HepG2 (cell line): ENCODE results near the gene PFN1. TPM values are rescaled to one million over a fixed set of nuclear protein-coding genes. Genes with fewer than 3 reads are reported as not detected.
A peak's percentile ranks its signal among the peaks of the same experiment; 100 is the strongest.

Source experiments
- BRCA1 ChIP-seq: sonication (generic); formaldehyde crosslinking; IDR thresholded peaks from 2 replicates; pipeline ENCODE4 v1.4.0; 2020; ENCODE audit warnings: missing genetic modification reagents
- CREM ChIP-seq, 2 experiments: sonication (generic) in 1 of 2; formaldehyde crosslinking in 1 of 2; IDR thresholded peaks; 2 replicates each; pipeline versions ENCODE4 v1.4.0 to v1.6.1; 2016 to 2020; ENCODE audit warnings: antibody characterized with exemption in 1 of 2, mild to moderate bottlenecking in 1 of 2, missing genetic modification reagents in 1 of 2
- FOXJ3 ChIP-seq: sonication (generic); formaldehyde crosslinking; IDR thresholded peaks from 2 replicates; pipeline ENCODE4 v1.4.0; 2020; ENCODE audit warnings: missing genetic modification reagents, mild to moderate bottlenecking, borderline replicate concordance
- FOXM1 ChIP-seq: sonication (generic); formaldehyde crosslinking; IDR thresholded peaks from 2 replicates; pipeline ENCODE4 v1.5.0; 2020; ENCODE audit warnings: missing genetic modification reagents
- MEIS1 ChIP-seq: sonication (generic); formaldehyde crosslinking; IDR thresholded peaks from 2 replicates; pipeline ENCODE4 v1.9.0; 2021; ENCODE audit warnings: mild to moderate bottlenecking, missing genetic modification reagents, moderate library complexity, borderline replicate concordance
- MTF2 ChIP-seq: sonication (generic); formaldehyde crosslinking; IDR thresholded peaks from 2 replicates; pipeline ENCODE4 v1.5.0; 2020; ENCODE audit warnings: missing genetic modification reagents, borderline replicate concordance
- MXI1 ChIP-seq: IDR thresholded peaks from 3 replicates; pipeline ENCODE4 v1.6.1; 2012; ENCODE audit warnings: low read depth, low read length, inconsistent platforms, borderline replicate concordance
- MZF1 ChIP-seq: sonication (generic); formaldehyde crosslinking; IDR thresholded peaks from 2 replicates; pipeline ENCODE4 v1.8.1; 2023; ENCODE audit warnings: mild to moderate bottlenecking, missing genetic modification reagents, borderline replicate concordance
- NFATC3 ChIP-seq: sonication (generic); formaldehyde crosslinking; IDR thresholded peaks from 2 replicates; pipeline ENCODE4 v1.5.1; 2020; ENCODE audit warnings: mild to moderate bottlenecking, missing genetic modification reagents
- NFYB ChIP-seq: sonication (generic); formaldehyde crosslinking; IDR thresholded peaks from 2 replicates; pipeline ENCODE4 v1.4.0; 2020; ENCODE audit warnings: missing genetic modification reagents
- NR2F2 ChIP-seq: IDR thresholded peaks from 2 replicates; pipeline ENCODE4 v1.6.1; 2012; ENCODE audit warnings: low read depth, inconsistent platforms, borderline replicate concordance
- RFX3 ChIP-seq: IDR thresholded peaks from 2 replicates; pipeline ENCODE4 v1.6.1; 2016; ENCODE audit warnings: missing biosample characterization, missing genetic modification reagents
- SIN3B ChIP-seq: fragments of 150-350 bp; IDR thresholded peaks from 2 replicates; pipeline ENCODE4 v1.6.1; 2014; ENCODE audit warnings: low read length
- SMYD3 ChIP-seq: sonication (generic); formaldehyde crosslinking; IDR thresholded peaks from 2 replicates; pipeline ENCODE4 v1.8.1; 2023; ENCODE audit warnings: mild to moderate bottlenecking, missing genetic modification reagents
- STAG1 ChIP-seq: sonication (generic); formaldehyde crosslinking; IDR thresholded peaks from 2 replicates; pipeline ENCODE4 v1.4.0; 2020; ENCODE audit warnings: missing genetic modification reagents
- TCF7 ChIP-seq: sonication (generic); IDR thresholded peaks from 2 replicates; pipeline ENCODE4 v1.6.1; 2016; ENCODE audit warnings: antibody characterized with exemption, low read depth
- ZBTB33 ChIP-seq: sonication (generic); formaldehyde crosslinking; IDR thresholded peaks from 2 replicates; pipeline ENCODE4 v1.4.0; 2020; ENCODE audit warnings: missing genetic modification reagents
- ZBTB7B ChIP-seq: sonication (generic); formaldehyde crosslinking; IDR thresholded peaks from 2 replicates; pipeline ENCODE4 v1.4.0; 2020; ENCODE audit warnings: missing genetic modification reagents
- ZBTB8A ChIP-seq: sonication (generic); formaldehyde crosslinking; IDR thresholded peaks from 2 replicates; pipeline ENCODE4 v1.4.0; 2020; ENCODE audit warnings: mild to moderate bottlenecking, low read depth, missing genetic modification reagents, borderline replicate concordance
- ZNF224 ChIP-seq: sonication (generic); formaldehyde crosslinking; IDR thresholded peaks from 2 replicates; pipeline ENCODE4 v1.5.0; 2020; ENCODE audit warnings: mild to moderate bottlenecking, missing genetic modification reagents
- ZNF275 ChIP-seq: sonication (generic); formaldehyde crosslinking; IDR thresholded peaks from 2 replicates; pipeline ENCODE4 v1.8.0; 2022; ENCODE audit warnings: missing genetic modification reagents, mild to moderate bottlenecking, inconsistent platforms, borderline replicate concordance
- ZNF337 ChIP-seq: sonication (generic); formaldehyde crosslinking; IDR thresholded peaks from 2 replicates; pipeline ENCODE4 v1.5.1; 2020; ENCODE audit warnings: missing genetic modification reagents, low read depth, mild to moderate bottlenecking, borderline replicate concordance
- ZNF432 ChIP-seq: sonication (generic); formaldehyde crosslinking; IDR thresholded peaks from 2 replicates; pipeline ENCODE4 v1.5.0; 2020; ENCODE audit warnings: missing genetic modification reagents, mild to moderate bottlenecking, borderline replicate concordance
- ZNF510 ChIP-seq: sonication (generic); formaldehyde crosslinking; IDR thresholded peaks from 2 replicates; pipeline ENCODE4 v1.4.0; 2020; ENCODE audit warnings: low read depth, mild to moderate bottlenecking, missing genetic modification reagents
- ZNF577 ChIP-seq: sonication (generic); formaldehyde crosslinking; IDR thresholded peaks from 2 replicates; pipeline ENCODE4 v1.4.0; 2020; ENCODE audit warnings: mild to moderate bottlenecking, low read depth, missing genetic modification reagents, borderline replicate concordance
- ZNF761 ChIP-seq: sonication (generic); formaldehyde crosslinking; conservative IDR thresholded peaks from 2 replicates; pipeline ENCODE4 v1.4.0; 2020; ENCODE audit warnings: mild to moderate bottlenecking, missing genetic modification reagents
- ZNF776 ChIP-seq: sonication (generic); formaldehyde crosslinking; IDR thresholded peaks from 2 replicates; pipeline ENCODE4 v1.4.0; 2020; ENCODE audit warnings: mild to moderate bottlenecking, missing genetic modification reagents
- ZNF788 ChIP-seq: sonication (generic); formaldehyde crosslinking; IDR thresholded peaks from 2 replicates; pipeline ENCODE4 v1.5.0; 2020; ENCODE audit warnings: mild to moderate bottlenecking, missing genetic modification reagents, borderline replicate concordance
- polyA plus RNA-seq, 8 experiments: library from polyadenylated mRNA; depleted of rRNA in 3 of 8; stranded (reverse) in 7 of 8; unstranded in 1 of 8; fragments of >200 nt; fragmentation: Illumina TruSeq in 4 of 8; extraction: Trizol in 4 of 8; gene quantifications; 2 replicates each; pipeline versions ENCODE4 v1.2.1 to v1.2.3, GENCODE V29; 2011 to 2016; ENCODE audit warnings: low read depth in 4 of 8, missing spikeins in 1 of 8, mixed read lengths in 1 of 8; ENCODE audit not compliant: insufficient read depth in 1 of 8
- total RNA-seq, 5 experiments: library from RNA; depleted of rRNA; stranded (reverse); fragments of >200 nt; fragmentation: Illumina TruSeq; extraction: Trizol; gene quantifications; 2 replicates each; pipeline ENCODE4 v1.2.3, GENCODE V29; 2016; ENCODE audit warnings: low read depth in 1 of 5
- TF ChIP-seq, protein P1 (sequence below): sonication (generic); formaldehyde crosslinking; IDR thresholded peaks from 2 replicates; pipeline ENCODE4 v1.8.1; 2023; ENCODE audit warnings: missing genetic modification reagents, mild to moderate bottlenecking, borderline replicate concordance

The PFN1 gene
- total and polyA plus RNA-seq, 2 of the 13 experiments (the other 11 are each of a cell fraction or from before 2014, with no cell fraction given), result 494 to 613 TPM

- TF ChIP-seq MXI1, result peak; percentile 86; the same call in 2 of the 3 replicates
- TF ChIP-seq SMYD3 (CRISPR knock-in tag), result no peak
- TF ChIP-seq MZF1, result no peak
- peak; percentile 43; the same call in 1 of the 2 replicates for TF ChIP-seq BRCA1 (CRISPR knock-in tag)
- TF ChIP-seq MTF2, result no peak
- no peak for TF ChIP-seq SIN3B
- no peak for TF ChIP-seq MEIS1 (CRISPR knock-in tag)
- TF ChIP-seq ZBTB7B (CRISPR knock-in tag), result no peak; the same call in 1 of the 2 replicates
- no peak for TF ChIP-seq NR2F2
- TF ChIP-seq NFATC3 (CRISPR knock-in tag), result no peak
- peak; percentile 71 for TF ChIP-seq NFYB (CRISPR knock-in tag)
- no peak for TF ChIP-seq STAG1
- no peak for TF ChIP-seq ZNF577 (CRISPR knock-in tag)
- TF ChIP-seq ZNF776 (CRISPR knock-in tag), result no peak
- no peak for TF ChIP-seq FOXJ3 (CRISPR knock-in tag)
- TF ChIP-seq TCF7, result no peak
- no peak for TF ChIP-seq ZNF224 (CRISPR knock-in tag)
- TF ChIP-seq CREM (IDR thresholded peaks at IDR 0.05), result peak; percentile 69
- no peak for TF ChIP-seq CREM (CRISPR knock-in tag; IDR thresholded peaks at IDR 0.05)
- TF ChIP-seq ZNF275 (CRISPR knock-in tag), result 0 out of 2 replicates have a peak, but pooled peaks have one; percentile 24
- TF ChIP-seq RFX3, result no peak
- TF ChIP-seq ZBTB33 (CRISPR knock-in tag), result no peak
- TF ChIP-seq ZNF761, result no peak
- TF ChIP-seq FOXM1 (CRISPR knock-in tag), result no peak
- TF ChIP-seq ZNF788 (CRISPR knock-in tag), result no peak; the same call in 1 of the 2 replicates
- 0 out of 2 replicates have a peak, but pooled peaks have one; percentile 33 for TF ChIP-seq ZNF510 (CRISPR knock-in tag)
- TF ChIP-seq ZNF432 (CRISPR knock-in tag), result no peak
- no peak for TF ChIP-seq ZBTB8A
- TF ChIP-seq, protein P1, sequence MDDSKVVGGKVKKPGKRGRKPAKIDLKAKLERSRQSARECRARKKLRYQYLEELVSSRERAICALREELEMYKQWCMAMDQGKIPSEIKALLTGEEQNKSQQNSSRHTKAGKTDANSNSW, result no peak
- TF ChIP-seq ZNF337 (CRISPR knock-in tag), result no peak
Observed at GRCh38 chr17:4939796-4940554, 8.4 kb downstream of the PFN1 start, which contains the start of the genes RNF167 and SLC25A11 (continued).
